Body of pancreas (tissue), 4 donors: ENCODE results near the gene ASB2.

Experiments used
- CTCF ChIP-seq, 7 experiments: fragments of 450-650 bp in 4 of 7; fragments of 200-600 bp in 3 of 7; sonication (generic) in 3 of 7; IDR thresholded peaks; one replicate each; pipeline ENCODE4 v1.5.1; 2016 to 2019; ENCODE audit warnings: antibody characterized with exemption in 7 of 7
- POLR2A ChIP-seq, 3 donors: fragments of 450-650 bp; IDR thresholded peaks; one replicate each; pipeline ENCODE4 v1.6.1; 2016; ENCODE audit warnings: antibody characterized with exemption in 3 of 3, mild to moderate bottlenecking in 2 of 3

GRCh38 chr14:93941293-93941910 is 35.0 kb downstream of the ASB2 start:
- TF ChIP-seq POLR2A (IDR thresholded peaks at IDR 0.05) (peak in 2 of 3 donors; percentile 42 to 57), CTCF (IDR thresholded peaks at IDR 0.05) (no peak)
